ENCODE measurements around the gene CLP1. TPM values are rescaled to one million over a fixed set of nuclear protein-coding genes. Genes with fewer than 3 reads are reported as not detected.

CLP1 gene
- total and polyA plus RNA-seq, 7 donors = 3.9 to 23.2 (median 13.2) TPM

DNA sequence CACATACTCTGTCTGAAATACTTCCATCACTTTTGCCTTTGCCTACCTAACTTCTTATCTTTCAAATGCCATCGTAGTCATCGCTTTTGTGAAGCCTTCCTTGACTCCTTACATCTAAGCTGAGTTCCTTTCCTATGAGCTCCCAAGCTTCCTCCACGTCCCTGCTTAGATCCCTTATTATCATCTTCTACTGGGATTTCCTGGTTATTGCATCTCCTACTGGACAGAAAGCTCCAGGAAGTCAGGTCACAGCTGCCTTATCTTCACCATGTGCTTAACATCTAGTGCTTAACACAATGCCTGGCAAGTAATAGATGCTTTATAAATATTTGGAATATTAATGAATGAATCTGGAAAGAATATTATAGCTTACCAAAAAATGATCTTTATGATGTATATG is 13.8 kb upstream of the CLP1 start:
- intact Hi-C loops (cut with DNase I) = no loop called here

DNA sequence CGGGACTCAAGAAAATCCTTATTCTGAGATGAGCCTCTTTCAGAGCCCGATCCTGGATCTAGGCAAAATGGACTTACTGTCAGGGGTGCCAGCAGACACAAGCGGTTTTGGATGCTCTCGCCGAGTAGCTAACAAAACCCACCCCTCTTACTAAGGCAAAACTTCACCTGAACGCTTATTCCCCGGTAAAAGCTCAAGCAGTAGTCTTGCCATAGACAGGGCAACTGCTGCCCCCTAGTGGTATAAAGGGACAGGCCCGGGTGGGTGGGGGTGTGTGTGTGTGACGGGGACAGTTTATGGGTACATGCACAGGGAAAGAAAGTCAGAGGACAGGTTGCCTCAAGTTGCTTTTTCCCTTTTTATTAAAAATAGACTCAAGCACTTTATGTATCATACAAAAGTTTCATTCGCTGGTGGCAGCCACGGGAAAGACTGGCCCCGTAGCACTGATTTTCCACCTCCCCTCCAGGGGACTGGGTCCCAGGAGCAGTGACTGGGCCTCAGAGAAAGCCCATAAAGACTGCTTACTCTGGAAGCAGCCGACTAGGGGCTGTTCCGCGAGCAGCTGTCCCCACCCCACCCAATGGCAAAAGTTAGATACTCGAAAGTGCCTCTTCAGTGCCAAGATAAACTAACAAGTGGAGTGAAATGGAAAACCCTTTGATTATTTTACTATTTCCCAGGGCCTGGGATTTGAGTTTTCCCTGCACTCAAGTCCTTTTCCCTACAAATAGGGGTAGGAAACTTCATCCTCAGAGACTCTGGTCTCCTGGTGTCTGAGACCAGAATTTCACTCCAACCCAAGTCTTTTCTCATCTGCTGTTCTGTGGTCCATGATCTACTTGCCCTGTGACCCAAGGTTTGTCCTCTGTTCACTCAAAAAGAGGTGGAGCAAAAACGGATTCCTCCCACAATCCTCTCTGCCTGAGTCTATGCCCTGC is 12.5 kb upstream of the CLP1 start:
- no peak overlapping the region for H3K4me3 ChIP-seq
- H3K36me3 ChIP-seq = no peaks in the 10 kb centered on the region
- intact Hi-C loops (cut with DNase I) = no loop called here
- no peaks in the 10 kb centered on the region for H3K9me3 ChIP-seq
- H3K27me3 ChIP-seq = peaks cover 32 to 47% (median 33%) of the 10 kb centered on the region in 3 donors
- TF ChIP-seq, protein P1, sequence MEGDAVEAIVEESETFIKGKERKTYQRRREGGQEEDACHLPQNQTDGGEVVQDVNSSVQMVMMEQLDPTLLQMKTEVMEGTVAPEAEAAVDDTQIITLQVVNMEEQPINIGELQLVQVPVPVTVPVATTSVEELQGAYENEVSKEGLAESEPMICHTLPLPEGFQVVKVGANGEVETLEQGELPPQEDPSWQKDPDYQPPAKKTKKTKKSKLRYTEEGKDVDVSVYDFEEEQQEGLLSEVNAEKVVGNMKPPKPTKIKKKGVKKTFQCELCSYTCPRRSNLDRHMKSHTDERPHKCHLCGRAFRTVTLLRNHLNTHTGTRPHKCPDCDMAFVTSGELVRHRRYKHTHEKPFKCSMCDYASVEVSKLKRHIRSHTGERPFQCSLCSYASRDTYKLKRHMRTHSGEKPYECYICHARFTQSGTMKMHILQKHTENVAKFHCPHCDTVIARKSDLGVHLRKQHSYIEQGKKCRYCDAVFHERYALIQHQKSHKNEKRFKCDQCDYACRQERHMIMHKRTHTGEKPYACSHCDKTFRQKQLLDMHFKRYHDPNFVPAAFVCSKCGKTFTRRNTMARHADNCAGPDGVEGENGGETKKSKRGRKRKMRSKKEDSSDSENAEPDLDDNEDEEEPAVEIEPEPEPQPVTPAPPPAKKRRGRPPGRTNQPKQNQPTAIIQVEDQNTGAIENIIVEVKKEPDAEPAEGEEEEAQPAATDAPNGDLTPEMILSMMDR (IDR thresholded peaks at IDR 0.05) = peak; percentile 75 to 94 (median 80)
- TF ChIP-seq POLR2AphosphoS5 (IDR thresholded peaks at IDR 0.05) = no peak
- peak; percentile 91 for DNase-seq
- peak overlapping the region; percentile 8 to 56 (median 35) for H3K27ac ChIP-seq
- WGBS, 2 donors = 8 to 14% methylated on average over 17 of the region's 17 CpGs
- H3K4me1 ChIP-seq = peaks cover 0 to 67% (median 66%) of the 10 kb centered on the region in 4 donors

More for the DNA sequence above, 13.8 kb upstream of the CLP1 start:
- no peak for DNase-seq
- WGBS, 2 donors = 71 to 78% methylated on average over 3 of the region's 3 CpGs
- H3K9me3 ChIP-seq = no peaks in the 10 kb centered on the region
- H3K27me3 ChIP-seq = peaks cover 24 to 35% (median 28%) of the 10 kb centered on the region in 3 donors
- H3K4me3 ChIP-seq = no peak overlapping the region
- TF ChIP-seq POLR2A (IDR thresholded peaks at IDR 0.05) = no peak
- TF ChIP-seq EP300 (IDR thresholded peaks at IDR 0.05) = no peak
- TF ChIP-seq POLR2AphosphoS5 (IDR thresholded peaks at IDR 0.05) = no peak
- TF ChIP-seq, protein P1 (IDR thresholded peaks at IDR 0.05) = no peak
- H3K4me1 ChIP-seq = peaks cover 0 to 67% (median 66%) of the 10 kb centered on the region in 4 donors
- H3K27ac ChIP-seq = no peak overlapping the region
- H3K36me3 ChIP-seq = no peaks in the 10 kb centered on the region

DNA sequence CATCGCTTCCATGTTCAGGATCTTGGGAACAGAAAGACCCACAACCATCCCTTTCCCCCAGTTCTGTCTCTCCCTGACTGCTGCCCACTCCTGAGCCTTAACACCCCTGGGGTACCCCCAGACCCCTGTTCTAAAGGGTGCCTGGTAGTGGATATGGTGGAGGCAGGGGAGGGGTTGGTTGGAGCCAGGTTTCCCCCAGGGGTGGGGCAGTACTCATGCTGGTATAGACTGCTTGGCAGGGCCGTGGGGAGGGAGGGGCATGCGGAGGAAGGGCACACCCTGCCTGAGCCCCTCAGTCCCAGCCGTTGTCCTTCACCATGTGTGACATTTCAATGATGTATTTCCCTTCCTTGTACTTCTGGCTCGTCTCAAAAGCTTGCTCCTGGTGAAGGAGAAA is 11.9 kb upstream of the CLP1 start:
- H3K4me1 ChIP-seq = peaks cover 0 to 66% (median 63%) of the 10 kb centered on the region in 4 donors
- TF ChIP-seq POLR2AphosphoS5 (IDR thresholded peaks at IDR 0.05) = no peak
- TF ChIP-seq POLR2A (IDR thresholded peaks at IDR 0.05) = no peak
- TF ChIP-seq, protein P1 (IDR thresholded peaks at IDR 0.05) = no peak
- no peak for TF ChIP-seq EP300 (IDR thresholded peaks at IDR 0.05)
- H3K9me3 ChIP-seq = no peaks in the 10 kb centered on the region
- peaks cover 32 to 54% (median 39%) of the 10 kb centered on the region in 3 donors for H3K27me3 ChIP-seq
- peak overlapping the region in 3 of 4 donors; percentile 1 to 56 (median 26) for H3K27ac ChIP-seq
- H3K36me3 ChIP-seq = no peaks in the 10 kb centered on the region
- no peak for DNase-seq
- no peak overlapping the region for H3K4me3 ChIP-seq
- 22 to 29% methylated on average over 5 of the region's 5 CpGs for WGBS, 2 donors
- intact Hi-C loops (cut with DNase I) = no loop called here

DNA sequence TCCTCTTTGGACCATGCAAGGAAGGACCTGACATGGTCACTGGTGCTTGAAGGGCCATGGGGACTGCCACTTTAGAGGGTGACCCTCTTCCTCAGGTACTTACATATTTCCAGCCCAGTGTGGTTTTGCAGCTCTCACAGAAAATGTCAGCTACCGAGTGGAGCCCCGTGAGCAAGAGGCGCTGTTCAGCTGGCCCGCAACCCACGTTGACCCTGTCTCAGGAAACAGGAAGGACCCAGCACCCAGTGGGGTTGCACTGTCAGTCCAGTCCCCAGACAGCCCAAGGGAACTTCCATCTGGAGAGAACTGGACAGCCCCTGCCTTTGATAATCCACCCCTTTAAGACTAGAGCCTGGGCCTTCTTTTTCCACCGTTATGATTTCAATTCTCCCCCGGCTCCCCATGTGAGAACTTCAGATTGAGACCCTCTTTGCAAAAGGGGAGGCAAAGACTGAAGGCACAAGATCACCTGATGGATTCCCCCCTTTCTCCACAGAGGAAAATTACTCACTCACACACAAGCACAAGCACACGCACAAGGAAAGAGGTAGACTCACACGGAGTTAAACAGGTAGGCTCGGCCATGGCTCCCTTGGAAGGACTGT is 11.3 kb upstream of the CLP1 start:
- Histone ChIP-seq H3K27me3 (peaks cover 32 to 60% (median 44%) of the 10 kb centered on the region in 3 donors), H3K4me3 (no peak overlapping the region), H3K4me1 (peaks cover 0 to 60% (median 57%) of the 10 kb centered on the region in 4 donors), H3K27ac (peak overlapping the region in 1 of 4 donors; percentile 56), H3K36me3 (no peaks in the 10 kb centered on the region), H3K9me3 (no peaks in the 10 kb centered on the region)
- TF ChIP-seq POLR2AphosphoS5 (IDR thresholded peaks at IDR 0.05) = no peak
- TF ChIP-seq, protein P1 (IDR thresholded peaks at IDR 0.05) = no peak
- TF ChIP-seq POLR2A (IDR thresholded peaks at IDR 0.05) = no peak
- no peak for TF ChIP-seq EP300 (IDR thresholded peaks at IDR 0.05)
- DNase-seq = peak; percentile 70
- intact Hi-C loops (cut with DNase I) = no loop called here
- WGBS, 2 donors = 38 to 59% methylated on average over 10 of the region's 10 CpGs
